NAMALWA (cell line): ENCODE measurements around the gene DZIP1.
A peak's percentile ranks its signal among the peaks of the same experiment; 100 is the strongest.
"Not testable (repeated sequence)": the region's sequence is repeated elsewhere in the genome, so short reads cannot be mapped to it uniquely, and the experiment has no call there.

Experiments
- DNase-seq: peaks from one replicate; pipeline ENCODE4 v3.0.0-alpha.2; 2015; ENCODE audit warnings: low spot score

The DZIP1 gene, protein sequence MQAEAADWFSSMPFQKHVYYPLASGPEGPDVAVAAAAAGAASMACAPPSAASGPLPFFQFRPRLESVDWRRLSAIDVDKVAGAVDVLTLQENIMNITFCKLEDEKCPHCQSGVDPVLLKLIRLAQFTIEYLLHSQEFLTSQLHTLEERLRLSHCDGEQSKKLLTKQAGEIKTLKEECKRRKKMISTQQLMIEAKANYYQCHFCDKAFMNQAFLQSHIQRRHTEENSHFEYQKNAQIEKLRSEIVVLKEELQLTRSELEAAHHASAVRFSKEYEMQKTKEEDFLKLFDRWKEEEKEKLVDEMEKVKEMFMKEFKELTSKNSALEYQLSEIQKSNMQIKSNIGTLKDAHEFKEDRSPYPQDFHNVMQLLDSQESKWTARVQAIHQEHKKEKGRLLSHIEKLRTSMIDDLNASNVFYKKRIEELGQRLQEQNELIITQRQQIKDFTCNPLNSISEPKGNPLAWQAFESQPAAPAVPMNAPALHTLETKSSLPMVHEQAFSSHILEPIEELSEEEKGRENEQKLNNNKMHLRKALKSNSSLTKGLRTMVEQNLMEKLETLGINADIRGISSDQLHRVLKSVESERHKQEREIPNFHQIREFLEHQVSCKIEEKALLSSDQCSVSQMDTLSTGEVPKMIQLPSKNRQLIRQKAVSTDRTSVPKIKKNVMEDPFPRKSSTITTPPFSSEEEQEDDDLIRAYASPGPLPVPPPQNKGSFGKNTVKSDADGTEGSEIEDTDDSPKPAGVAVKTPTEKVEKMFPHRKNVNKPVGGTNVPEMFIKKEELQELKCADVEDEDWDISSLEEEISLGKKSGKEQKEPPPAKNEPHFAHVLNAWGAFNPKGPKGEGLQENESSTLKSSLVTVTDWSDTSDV

DNA sequence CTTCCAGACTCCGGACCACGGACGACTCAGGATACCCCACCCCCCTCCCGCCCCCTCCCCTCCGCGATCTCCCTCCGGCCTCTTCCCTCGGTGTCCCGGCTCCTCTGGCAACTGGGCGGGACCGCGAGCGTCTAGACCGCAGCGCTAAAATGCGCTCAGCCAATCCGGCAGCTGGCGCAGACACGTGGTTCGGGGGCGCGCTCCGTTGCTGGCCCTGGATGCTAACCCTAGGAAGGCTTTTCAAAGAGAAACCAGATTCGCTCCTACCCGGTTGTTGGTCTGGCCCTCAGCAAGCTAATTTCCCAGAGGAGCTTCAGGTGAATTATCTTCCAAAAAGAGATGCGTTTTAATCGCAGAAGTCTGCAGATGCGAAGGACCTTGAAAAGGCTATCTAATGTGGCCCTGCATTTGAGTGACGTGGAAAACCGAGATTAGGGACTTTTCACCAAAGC is at the start of gene DZIP1:
TSS of gene DZIP1 (minus strand) at position 106 of the 452 bp plus-strand sequence. CDS start 2,677 bp downstream, outside the sequence.
- DNase-seq: peak; percentile 38

DNA sequence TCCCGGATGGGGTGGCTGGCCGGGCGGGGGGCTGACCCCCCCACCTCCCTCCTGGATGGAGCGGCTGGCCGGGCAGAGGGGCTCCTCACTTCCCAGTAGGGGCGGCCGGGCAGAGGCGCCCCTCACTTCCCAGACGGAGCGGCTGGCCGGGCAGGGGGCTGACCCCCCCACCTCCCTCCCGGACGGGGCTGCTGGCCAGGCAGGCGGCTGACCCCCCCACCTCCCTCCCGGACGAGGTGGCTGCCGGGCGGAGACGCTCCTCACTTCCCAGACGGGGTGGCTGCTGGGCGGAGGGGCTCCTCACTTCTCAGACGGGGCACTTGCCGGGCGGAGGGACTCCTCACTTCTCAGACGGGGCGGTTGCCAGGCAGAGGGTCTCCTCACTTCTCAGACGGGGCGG is 46.5 kb upstream of the DZIP1 start:
- DNase-seq: not testable (repeated sequence)

GRCh38 chr13:95689582-95689926 is 45.0 kb upstream of the DZIP1 start:
- DNase-seq: no peak

DNA sequence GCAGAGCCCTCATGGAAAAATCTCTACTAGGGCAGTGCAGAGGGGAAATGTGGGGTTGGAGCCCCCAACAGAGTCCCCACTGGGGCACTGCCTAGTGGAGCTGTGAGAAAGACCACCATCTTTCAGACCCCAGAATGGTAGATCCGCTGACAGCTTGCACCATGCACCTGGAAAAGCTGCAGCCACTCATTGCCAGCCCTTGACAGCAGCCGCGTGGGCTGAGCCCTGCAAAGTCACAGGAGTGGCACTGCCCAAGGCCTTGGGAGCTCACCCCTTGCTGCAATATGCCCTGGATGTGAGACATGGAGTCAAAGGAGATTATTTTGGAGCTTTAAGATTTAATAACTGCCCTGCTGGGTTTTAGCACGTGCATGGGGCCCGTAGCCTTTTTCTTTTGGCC is 40.5 kb upstream of the DZIP1 start:
- DNase-seq: not testable (repeated sequence)

DNA sequence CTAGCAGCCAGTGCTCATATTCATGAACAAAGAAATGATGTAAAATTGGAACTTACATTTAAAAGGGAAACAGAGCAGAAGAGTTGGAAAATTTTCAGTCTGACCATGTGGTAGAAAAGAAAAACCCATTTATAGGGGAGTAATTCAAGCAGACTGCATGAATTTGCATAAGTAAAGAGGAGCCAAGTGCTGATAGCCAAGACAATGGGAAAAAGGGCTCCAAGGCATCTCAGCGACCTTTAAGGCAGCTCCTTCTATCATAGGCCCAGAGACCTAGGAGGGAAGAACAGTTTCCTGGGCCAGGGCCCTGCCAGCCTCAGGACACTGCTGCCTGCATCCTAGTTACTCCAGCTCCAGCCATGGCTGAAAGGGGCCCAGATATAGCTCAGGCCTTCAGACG is 39.9 kb upstream of the DZIP1 start:
- no peak for DNase-seq

DNA sequence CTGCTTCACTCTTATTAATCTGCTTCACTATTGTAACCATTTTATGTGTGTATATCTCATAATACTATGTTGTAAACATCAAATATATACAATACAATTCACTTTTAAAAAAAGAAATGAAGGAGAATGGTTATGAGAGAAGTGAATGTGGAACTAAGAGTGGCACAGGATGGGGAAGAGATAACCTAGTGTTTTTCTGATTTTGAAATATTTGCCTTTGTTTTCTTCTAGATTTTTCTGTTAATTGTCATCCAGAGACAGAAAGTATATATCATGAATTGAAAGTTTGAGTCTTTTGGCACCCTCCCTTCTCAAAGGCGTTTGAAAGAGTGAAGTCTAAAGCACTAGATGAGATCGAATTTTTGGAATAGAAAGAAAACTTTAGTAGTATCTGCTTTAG is 35.2 kb upstream of the DZIP1 start:
- DNase-seq: no peak

DNA sequence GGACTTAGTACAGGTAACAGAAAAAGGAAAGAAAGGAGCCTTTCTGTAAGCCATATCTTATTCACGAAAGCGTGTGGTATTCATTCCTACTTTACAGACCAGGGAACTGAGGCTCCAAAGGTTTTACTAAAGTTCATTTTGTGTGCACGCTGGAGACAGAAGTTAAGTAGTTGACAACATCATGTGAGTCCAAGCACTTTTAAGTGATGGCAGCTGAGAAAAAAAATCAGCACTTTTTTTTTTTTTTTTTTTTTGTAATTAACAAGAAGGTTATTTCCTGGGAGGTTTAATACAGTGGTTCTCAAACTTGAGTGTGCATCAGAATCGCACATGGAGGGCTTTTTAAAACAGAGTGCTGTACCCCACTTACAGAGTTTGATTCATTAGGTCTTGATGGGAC is 34.5 kb upstream of the DZIP1 start:
- no peak for DNase-seq

DNA sequence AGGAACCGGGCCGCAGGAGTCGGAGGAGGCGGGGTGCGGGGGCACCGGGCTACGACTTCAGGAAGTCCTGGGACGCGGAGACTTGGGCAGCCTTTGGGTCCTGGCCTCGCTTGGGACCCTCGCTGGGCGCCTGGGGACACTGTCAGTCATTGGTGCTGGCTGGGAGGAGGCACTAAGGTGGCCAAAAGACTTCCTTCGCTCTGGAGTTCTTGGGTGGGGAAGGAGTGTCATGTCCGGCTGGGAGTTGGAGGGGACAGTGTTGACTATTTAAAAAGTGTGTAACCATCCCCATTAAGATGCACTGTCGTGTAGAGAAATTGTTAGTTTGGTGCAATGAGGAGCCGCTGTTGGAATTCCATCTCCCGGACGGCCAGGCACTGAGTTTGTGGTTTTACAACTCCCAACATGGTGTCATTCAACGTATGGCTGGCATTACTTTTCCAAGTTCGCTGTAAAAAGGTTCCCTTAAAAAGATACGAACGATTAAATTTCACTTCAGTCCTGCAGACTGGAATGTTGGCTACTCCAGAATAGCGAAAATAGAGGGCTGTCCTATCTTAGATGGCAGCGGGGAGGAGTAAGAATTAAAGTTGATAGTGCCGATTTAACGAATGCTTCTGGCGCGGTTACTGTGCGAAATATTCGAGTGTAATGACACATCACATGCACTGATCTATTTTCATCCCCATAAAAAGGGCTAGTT is 33.2 kb upstream of the DZIP1 start:
- peak; percentile 29 for DNase-seq

GRCh38 chr13:95676762-95677563 is 32.5 kb upstream of the DZIP1 start, which contains the start of gene DNAJC3:
TSS of gene DNAJC3 (plus strand) at chr13:95677139. CDS start at chr13:95677256, 117 bp downstream.
- peak; percentile 99 for DNase-seq

GRCh38 chr13:95676105-95676761 is 31.7 kb upstream of the DZIP1 start:
- peak; percentile 76 for DNase-seq

DNA sequence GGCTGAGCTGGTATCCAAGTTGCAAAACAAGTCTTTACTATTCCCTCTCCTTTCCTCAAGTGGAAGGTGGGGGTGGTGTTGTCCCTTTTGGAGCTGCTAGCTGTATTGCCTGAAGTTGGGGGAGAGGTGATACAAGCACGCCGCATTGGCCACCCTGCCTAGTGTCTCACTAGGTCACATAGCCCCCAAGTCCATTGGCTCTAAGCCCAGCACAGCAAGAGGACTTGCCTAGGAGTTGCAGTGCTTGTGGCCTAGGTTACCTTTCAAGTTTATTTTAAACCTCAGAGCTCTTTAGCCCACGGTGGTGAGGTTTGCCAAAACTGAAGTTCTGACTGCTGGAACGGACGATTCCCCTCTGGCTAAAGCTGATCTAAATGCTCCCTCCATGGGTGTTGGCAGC is 27.1 kb upstream of the DZIP1 start:
- no peak for DNase-seq

GRCh38 chr13:95667235-95667634 is 22.7 kb upstream of the DZIP1 start:
- not testable (repeated sequence) for DNase-seq

- peak; percentile 78 for DNase-seq
These were observed 16.6 kb upstream of the DZIP1 start for GRCh38 chr13:95660981-95661581.

DNA sequence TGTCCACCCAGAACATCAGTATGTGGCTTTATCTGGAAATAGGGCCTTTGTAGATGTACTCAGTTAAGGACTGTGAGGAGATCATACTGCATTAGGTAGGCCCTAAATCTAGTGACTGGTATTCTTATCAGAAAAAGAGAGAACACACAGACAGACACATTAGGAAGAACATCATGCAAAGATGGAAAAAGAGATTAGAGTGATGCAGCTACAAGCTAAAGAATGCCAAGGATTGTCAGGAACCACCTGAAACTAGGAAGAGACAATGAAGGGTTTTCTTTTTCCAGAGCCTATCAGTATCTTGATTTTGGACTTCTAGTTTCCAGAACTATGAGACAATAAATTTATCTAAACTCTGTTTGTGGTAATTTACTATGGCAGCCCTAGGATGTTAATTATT is 15.0 kb upstream of the DZIP1 start:
- DNase-seq: no peak

DNA sequence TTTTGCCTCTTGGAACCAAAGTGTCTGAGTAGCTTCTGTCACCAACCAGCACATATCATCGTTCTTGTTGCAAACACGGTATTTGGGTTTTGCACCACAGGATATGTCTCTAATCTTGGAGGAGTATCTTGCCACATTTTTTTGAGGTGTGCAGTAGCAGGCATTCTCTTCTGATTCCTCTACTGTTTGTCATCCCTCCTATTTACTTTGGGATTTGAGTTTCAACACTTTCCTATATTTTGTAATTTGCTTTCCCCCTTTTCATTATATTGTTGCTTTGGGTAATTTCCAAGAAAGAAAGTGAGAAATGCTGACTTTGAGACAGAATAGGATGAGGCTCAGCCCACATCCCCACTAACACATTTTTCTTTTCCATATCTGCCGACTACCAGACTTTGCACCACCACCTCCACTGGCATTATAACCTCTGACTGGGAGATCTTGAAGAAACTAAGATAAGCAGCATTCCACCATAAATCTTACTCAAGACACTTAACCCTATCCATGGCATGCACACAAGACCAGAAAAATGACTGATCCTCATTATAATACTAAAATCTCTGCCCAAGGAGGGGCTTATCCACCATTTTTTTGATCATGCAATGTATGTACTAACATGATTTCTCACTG is 12.0 kb upstream of the DZIP1 start:
- no peak for DNase-seq

DNA sequence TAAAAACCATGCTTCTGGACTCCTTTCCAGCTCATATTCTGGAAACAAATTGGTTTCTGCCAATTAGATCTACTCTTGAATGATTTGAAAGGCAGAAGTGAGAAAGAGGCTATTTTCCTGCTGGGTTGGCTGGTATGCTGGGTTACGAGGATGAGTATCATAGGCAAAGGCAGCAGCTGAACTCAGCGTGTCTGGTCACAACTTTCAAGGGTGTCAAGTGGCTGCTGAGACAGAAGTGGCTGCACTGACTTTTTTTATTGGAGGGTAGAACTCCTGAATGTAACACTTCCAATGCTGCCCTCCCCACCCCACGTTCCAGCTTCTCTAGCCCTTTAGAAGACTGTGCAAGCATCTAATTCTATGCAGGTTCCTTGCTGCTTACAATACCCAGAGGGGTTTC is 8.3 kb upstream of the DZIP1 start:
- no peak for DNase-seq

DNA sequence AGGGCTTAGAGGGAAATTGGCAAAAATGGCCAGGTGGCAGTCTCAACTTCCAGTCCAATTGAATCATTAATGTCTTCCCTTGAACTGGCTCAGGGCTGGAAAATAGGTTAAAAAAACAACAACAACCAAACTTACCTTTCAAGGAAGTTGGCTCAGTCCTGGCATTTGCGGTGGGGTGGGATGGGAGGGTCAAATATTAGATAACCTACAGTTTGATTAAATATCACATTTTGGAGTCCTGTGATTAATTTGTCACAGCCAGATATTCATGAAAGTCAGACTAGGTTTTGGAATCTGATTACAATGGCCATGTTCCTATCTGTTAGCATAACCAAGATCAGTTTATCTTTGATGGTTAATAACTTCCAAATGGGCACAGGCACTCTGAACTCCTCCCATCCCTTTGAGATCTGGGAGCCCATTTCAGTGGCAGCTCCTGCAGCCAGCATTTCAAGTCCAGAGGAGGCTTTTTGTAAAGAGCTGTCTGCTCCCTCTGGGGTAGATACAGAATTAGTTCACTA is 7.8 kb upstream of the DZIP1 start:
- no peak for DNase-seq

DNA sequence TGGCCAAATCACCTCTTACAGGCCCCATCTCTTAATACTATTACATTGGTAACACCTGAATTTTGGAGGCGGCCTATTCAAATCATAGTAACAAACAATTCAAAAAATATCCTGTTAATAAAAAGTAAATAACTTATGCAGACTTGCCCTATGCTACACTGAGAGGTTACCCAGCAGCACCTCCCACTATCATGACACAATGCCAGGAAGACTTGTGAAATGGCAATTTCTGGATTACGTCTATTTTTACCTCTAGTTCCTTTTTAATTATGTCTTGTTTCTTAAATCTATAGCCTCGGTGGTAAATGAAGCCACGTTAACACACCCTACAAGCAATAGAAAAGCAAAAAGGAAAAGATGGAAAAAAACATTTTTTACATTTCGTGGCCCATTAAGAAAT is 6.2 kb upstream of the DZIP1 start:
- DNase-seq: no peak

- no peak for DNase-seq
These were observed 2.8 kb upstream of the DZIP1 start for GRCh38 chr13:95647321-95647720.
